ENCODE data around the gene KLK8. TPM values are rescaled to one million over a fixed set of nuclear protein-coding genes. Genes with fewer than 3 reads are reported as not detected.

Gene KLK8
- total RNA-seq, 4 donors from 2014 or later = 19.7 to 126 (median 87.2) TPM

- 31% methylated on average over 15 of the region's 16 CpGs for WGBS
- Histone ChIP-seq H3K36me3 (no peaks in the 10 kb centered on the region), H3K4me3 (peak overlapping the region; percentile 35), H3K4me1 (peaks cover 21% of the 10 kb centered on the region), H3K27me3 (peaks cover 46% of the 10 kb centered on the region), H3K27ac (peak overlapping the region; percentile 65), H3K9me3 (no peaks in the 10 kb centered on the region)
- DNase-seq (ENCODE audit: low spot score in 2 of 2) = no peak
- no peak for TF ChIP-seq POLR2A (IDR thresholded peaks at IDR 0.05)
- no peak for TF ChIP-seq EP300 (IDR thresholded peaks at IDR 0.05)
- TF ChIP-seq CTCF (IDR thresholded peaks at IDR 0.05) = no peak
- no peak for TF ChIP-seq POLR2AphosphoS5 (IDR thresholded peaks at IDR 0.05)
These were observed 423 bp downstream of the KLK8 start for GRCh38 chr19:51000981-51001380.

DNA sequence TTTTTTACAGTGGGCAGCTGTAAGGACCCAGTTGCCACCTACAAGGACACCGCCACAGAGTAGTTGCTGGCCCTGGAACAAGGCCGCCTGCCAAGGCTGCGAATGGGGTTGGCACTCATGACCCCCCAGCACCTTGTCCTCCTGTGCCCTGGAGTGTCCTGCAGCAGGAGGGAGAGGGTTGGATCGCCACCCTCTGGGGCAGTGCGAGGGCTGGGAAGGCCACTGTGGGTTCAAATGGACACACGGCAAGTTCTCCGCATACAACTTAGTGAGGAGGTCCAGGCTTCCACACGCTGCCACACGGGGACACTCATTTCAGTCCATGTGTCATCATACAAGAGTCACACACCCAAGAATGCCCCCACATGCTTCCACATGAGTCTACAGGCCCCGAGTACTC, 978 bp downstream of the KLK8 start:
- no peak for TF ChIP-seq POLR2AphosphoS5 (IDR thresholded peaks at IDR 0.05)
- TF ChIP-seq EP300 (IDR thresholded peaks at IDR 0.05) = no peak
- TF ChIP-seq CTCF (IDR thresholded peaks at IDR 0.05) = no peak
- no peak for TF ChIP-seq POLR2A (IDR thresholded peaks at IDR 0.05)
- no peak for DNase-seq (ENCODE audit: low spot score in 2 of 2)
- 94% methylated on average over 3 of the region's 10 CpGs for WGBS
- Histone ChIP-seq H3K9me3 (no peaks in the 10 kb centered on the region), H3K4me1 (peaks cover 21% of the 10 kb centered on the region), H3K4me3 (peak overlapping the region; percentile 35), H3K36me3 (no peaks in the 10 kb centered on the region), H3K27ac (no peak overlapping the region), H3K27me3 (peaks cover 46% of the 10 kb centered on the region)

DNA sequence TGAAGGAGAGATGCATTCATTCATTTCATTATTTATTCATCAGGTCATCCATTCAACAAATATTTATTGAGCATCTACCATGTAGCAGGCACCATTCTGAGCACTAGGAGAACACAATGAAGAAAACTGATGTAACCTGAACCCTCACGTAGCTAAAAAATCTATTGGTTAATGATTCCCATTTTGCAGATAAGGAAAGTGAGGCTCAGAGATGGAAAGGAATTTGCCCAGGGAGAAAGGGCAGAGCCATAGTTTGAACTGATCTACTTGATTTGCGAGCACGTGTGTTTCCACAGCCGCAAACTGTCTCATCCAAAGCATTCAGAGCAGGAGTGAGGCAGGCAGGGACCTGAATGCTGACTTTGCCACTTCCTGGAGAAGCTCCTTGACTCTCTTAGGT, 2.7 kb downstream of the KLK8 start:
- H3K4me1 ChIP-seq = peaks cover 21% of the 10 kb centered on the region
- no peak overlapping the region for H3K27ac ChIP-seq
- no peak for DNase-seq (ENCODE audit: low spot score in 2 of 2)
- no peak overlapping the region for H3K4me3 ChIP-seq
- H3K9me3 ChIP-seq = no peaks in the 10 kb centered on the region
- TF ChIP-seq EP300 (IDR thresholded peaks at IDR 0.05) (no peak), CTCF (IDR thresholded peaks at IDR 0.05) (no peak), POLR2A (IDR thresholded peaks at IDR 0.05) (no peak), POLR2AphosphoS5 (IDR thresholded peaks at IDR 0.05) (no peak)
- 63% methylated on average over 4 of the region's 4 CpGs for WGBS
- H3K36me3 ChIP-seq = no peaks in the 10 kb centered on the region
- H3K27me3 ChIP-seq = peaks cover 45% of the 10 kb centered on the region

DNA sequence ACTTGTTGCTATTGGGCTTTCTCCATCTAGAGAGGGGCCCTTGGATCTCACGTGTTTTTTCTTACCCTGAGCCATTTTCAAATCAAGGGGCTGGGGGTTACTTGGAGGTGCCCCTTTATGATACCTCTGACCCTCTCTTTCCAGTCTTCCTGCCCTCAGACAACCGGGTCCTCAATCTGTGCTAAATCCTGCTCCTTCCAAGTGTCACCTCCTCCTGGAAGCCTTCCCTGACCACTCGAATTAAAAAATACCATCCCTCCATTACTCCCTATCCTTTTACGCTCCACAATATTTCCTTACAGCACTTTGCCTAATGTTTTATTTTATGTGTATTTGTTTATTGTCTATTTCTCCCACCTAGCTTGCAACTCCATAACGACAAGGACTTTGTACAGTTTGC, 3.3 kb downstream of the KLK8 start:
- H3K9me3 ChIP-seq = no peaks in the 10 kb centered on the region
- TF ChIP-seq POLR2AphosphoS5 (IDR thresholded peaks at IDR 0.05) (no peak), CTCF (IDR thresholded peaks at IDR 0.05) (no peak), POLR2A (IDR thresholded peaks at IDR 0.05) (no peak), EP300 (IDR thresholded peaks at IDR 0.05) (no peak)
- H3K27me3 ChIP-seq = peaks cover 39% of the 10 kb centered on the region
- no peak overlapping the region for H3K27ac ChIP-seq
- 72% methylated on average over 5 of the region's 5 CpGs for WGBS
- no peaks in the 10 kb centered on the region for H3K36me3 ChIP-seq
- no peak for DNase-seq (ENCODE audit: low spot score in 2 of 2)
- peaks cover 21% of the 10 kb centered on the region for H3K4me1 ChIP-seq
- no peak overlapping the region for H3K4me3 ChIP-seq

GRCh38 chr19:50994129-50994528, 7.3 kb downstream of the KLK8 start:
- H3K9me3 ChIP-seq = no peaks in the 10 kb centered on the region
- H3K4me1 ChIP-seq = no peaks in the 10 kb centered on the region
- H3K27ac ChIP-seq = no peak overlapping the region
- 79% methylated on average over 2 of the region's 2 CpGs for WGBS
- no peak overlapping the region for H3K4me3 ChIP-seq
- no peak for TF ChIP-seq CTCF (IDR thresholded peaks at IDR 0.05)
- no peak for TF ChIP-seq POLR2AphosphoS5 (IDR thresholded peaks at IDR 0.05)
- TF ChIP-seq POLR2A (IDR thresholded peaks at IDR 0.05) = no peak
- no peak for TF ChIP-seq EP300 (IDR thresholded peaks at IDR 0.05)
- H3K27me3 ChIP-seq = peaks cover 4% of the 10 kb centered on the region
- no peaks in the 10 kb centered on the region for H3K36me3 ChIP-seq
- no peak for DNase-seq (ENCODE audit: low spot score in 2 of 2)

All from suprapubic skin (tissue), 4 donors.